SK-N-SH treated with all-trans-retinoic acid at 6 μM for 48 hours (cell line): ENCODE data around the gene ERO1B.

ENCODE experiments used
- ARNTL ChIP-seq: fragments of 450-650 bp; formaldehyde crosslinking; IDR thresholded peaks from 2 replicates; pipeline ENCODE4 v1.5.0; 2020; ENCODE audit warnings: low read depth, mild to moderate bottlenecking, moderate library complexity, borderline replicate concordance
- SNAI2 ChIP-seq: fragments of 250-450 bp; sonication (Bioruptor Pico); IDR thresholded peaks from 2 replicates; pipeline ENCODE4 v1.5.0; 2020; ENCODE audit warnings: mild to moderate bottlenecking, moderate library complexity
- TSHZ2 ChIP-seq: fragments of 250-450 bp; sonication (Bioruptor Pico); IDR thresholded peaks from 2 replicates; pipeline ENCODE4 v1.5.0; 2020; ENCODE audit warnings: mild to moderate bottlenecking, moderate library complexity
- ZFP3 ChIP-seq: fragments of 250-450 bp; sonication (Bioruptor Pico); IDR thresholded peaks from 2 replicates; pipeline ENCODE4 v1.5.0; 2020; ENCODE audit warnings: mild to moderate bottlenecking, moderate library complexity
- ZFP30 ChIP-seq: fragments of 450-650 bp; formaldehyde crosslinking; IDR thresholded peaks from 2 replicates; pipeline ENCODE4 v1.5.0; 2022; ENCODE audit warnings: mild to moderate bottlenecking, moderate library complexity
- ZNF565 ChIP-seq: fragments of 450-650 bp; formaldehyde crosslinking; conservative IDR thresholded peaks from 2 replicates; pipeline ENCODE4 v1.5.0; 2020; ENCODE audit warnings: low read depth, mild to moderate bottlenecking, moderate library complexity

DNA sequence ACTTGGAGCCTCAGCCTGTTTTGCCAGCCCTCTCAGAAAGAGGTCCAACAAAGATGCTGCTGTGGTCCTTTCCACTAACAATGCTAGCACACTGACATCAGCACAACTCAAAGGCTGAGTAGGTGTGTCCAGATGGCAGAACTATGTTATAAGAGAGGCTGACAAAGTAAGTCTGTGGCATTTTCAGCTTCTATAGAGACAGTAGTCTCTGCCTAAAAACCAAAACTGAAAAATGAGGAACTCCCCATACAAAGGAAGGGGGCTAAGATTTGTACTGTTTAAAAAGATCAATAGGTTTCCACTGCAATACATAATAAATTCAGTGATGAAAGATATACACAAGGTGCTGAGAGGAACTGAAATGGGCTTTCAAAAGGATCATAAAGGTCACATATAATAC lies 12.3 kb downstream of the ERO1B start:
- no peak for TF ChIP-seq ARNTL (CRISPR knock-in tag)
- TF ChIP-seq TSHZ2 (CRISPR knock-in tag) = no peak
- no peak for TF ChIP-seq ZNF565 (CRISPR knock-in tag)
- TF ChIP-seq ZFP30 (CRISPR knock-in tag) = no peak
- TF ChIP-seq ZFP3 (CRISPR knock-in tag) = no peak
- no peak for TF ChIP-seq SNAI2
